Activated T-helper 17 cell treated with anti-CD3 and anti-CD28 coated beads, Interleukin-2, amount 50 U/mL, for 72 hours (primary cell): ENCODE measurements around the gene DHX34. TPM values are rescaled to one million over a fixed set of nuclear protein-coding genes. Genes with fewer than 3 reads are reported as not detected.
"Not testable (repeated sequence)": the region's sequence is repeated elsewhere in the genome, so short reads cannot be mapped to it uniquely, and the experiment has no call there.

Experiments used
- ATAC-seq: fragments of 150-1000 bp; cut with Tn5 transposase; replicated peaks from 2 replicates; pipeline ENCODE4 v1.10.0; 2021; ENCODE audit warnings: mild to moderate bottlenecking, moderate library complexity
- H3K27ac Mint-ChIP-seq: one replicate; pipeline ENCODE4 v1.8.0; 2022; ENCODE audit warnings: mixed read lengths
- H3K27me3 Mint-ChIP-seq: one replicate; pipeline ENCODE4 v1.8.0; 2022; ENCODE audit warnings: mixed read lengths
- H3K36me3 Mint-ChIP-seq: one replicate; pipeline ENCODE4 v1.8.0; 2022; ENCODE audit warnings: low read depth, mild to moderate bottlenecking, mixed read lengths
- H3K4me1 Mint-ChIP-seq: one replicate; pipeline ENCODE4 v1.8.0; 2022; ENCODE audit warnings: mixed read lengths
- H3K4me3 Mint-ChIP-seq: one replicate; pipeline ENCODE4 v1.8.0; 2022; ENCODE audit warnings: mild to moderate bottlenecking, mixed read lengths
- H3K9me3 Mint-ChIP-seq: one replicate; pipeline ENCODE4 v1.8.0; 2022; ENCODE audit warnings: mixed read lengths
- total RNA-seq, 2 donors: library from RNA; stranded (reverse); gene quantifications; one replicate each; pipeline ENCODE4 v1.2.3, GENCODE V29; 2022

The DHX34 gene
- total RNA-seq, 2 donors from 2014 or later, result 16.2 to 19.4 TPM

GRCh38 chr19:47365455-47365854, 16.3 kb downstream of the DHX34 start:
- not testable (repeated sequence) for H3K27me3 Mint-ChIP-seq, H3K27ac Mint-ChIP-seq, H3K4me3 Mint-ChIP-seq, H3K9me3 Mint-ChIP-seq, H3K4me1 Mint-ChIP-seq, ATAC-seq
- peaks cover 88% of the 10 kb centered on the region for H3K36me3 Mint-ChIP-seq

GRCh38 chr19:47370045-47370611, 21.0 kb downstream of the DHX34 start:
- Mint-ChIP-seq H3K4me1 (no peaks in the 10 kb centered on the region), H3K27ac (no peak overlapping the region), H3K4me3 (no peak overlapping the region), H3K36me3 (peaks cover 72% of the 10 kb centered on the region), H3K9me3 (no peaks in the 10 kb centered on the region), H3K27me3 (no peaks in the 10 kb centered on the region)
- ATAC-seq, result no peak

GRCh38 chr19:47371261-47371660, 22.1 kb downstream of the DHX34 start:
- no peaks in the 10 kb centered on the region for H3K9me3 Mint-ChIP-seq
- no peak overlapping the region for H3K27ac Mint-ChIP-seq
- no peaks in the 10 kb centered on the region for H3K27me3 Mint-ChIP-seq
- H3K4me1 Mint-ChIP-seq, result no peaks in the 10 kb centered on the region
- no peak for ATAC-seq
- peaks cover 70% of the 10 kb centered on the region for H3K36me3 Mint-ChIP-seq
- H3K4me3 Mint-ChIP-seq, result no peak overlapping the region

- Mint-ChIP-seq H3K27me3 (no peaks in the 10 kb centered on the region), H3K9me3 (no peaks in the 10 kb centered on the region), H3K4me1 (no peaks in the 10 kb centered on the region), H3K4me3 (no peak overlapping the region), H3K36me3 (peaks cover 64% of the 10 kb centered on the region), H3K27ac (no peak overlapping the region)
- ATAC-seq, result no peak
Observed at GRCh38 chr19:47372603-47373002, 23.5 kb downstream of the DHX34 start.

- H3K4me3 Mint-ChIP-seq, result no peak overlapping the region
- no peak for ATAC-seq
- H3K4me1 Mint-ChIP-seq, result no peaks in the 10 kb centered on the region
Observed at GRCh38 chr19:47373246-47374240, 24.4 kb downstream of the DHX34 start.

GRCh38 chr19:47374876-47375693, 26.0 kb downstream of the DHX34 start:
- Mint-ChIP-seq H3K27me3 (no peaks in the 10 kb centered on the region), H3K27ac (no peak overlapping the region), H3K9me3 (no peaks in the 10 kb centered on the region), H3K4me1 (no peaks in the 10 kb centered on the region), H3K4me3 (no peak overlapping the region), H3K36me3 (peaks cover 61% of the 10 kb centered on the region)
- ATAC-seq, result no peak

More at GRCh38 chr19:47373246-47374240, 24.4 kb downstream of the DHX34 start:
- H3K9me3 Mint-ChIP-seq, result no peaks in the 10 kb centered on the region
- peaks cover 64% of the 10 kb centered on the region for H3K36me3 Mint-ChIP-seq
- no peaks in the 10 kb centered on the region for H3K27me3 Mint-ChIP-seq
- H3K27ac Mint-ChIP-seq, result no peak overlapping the region

- Mint-ChIP-seq H3K36me3 (peaks cover 69% of the 10 kb centered on the region), H3K9me3 (no peaks in the 10 kb centered on the region), H3K27ac (no peak overlapping the region), H3K4me1 (no peaks in the 10 kb centered on the region), H3K27me3 (no peaks in the 10 kb centered on the region), H3K4me3 (no peak overlapping the region)
- no peak for ATAC-seq
Observed at GRCh38 chr19:47375694-47376588, 26.8 kb downstream of the DHX34 start.

GRCh38 chr19:47376589-47377144, 27.6 kb downstream of the DHX34 start:
- Mint-ChIP-seq H3K27me3 (no peaks in the 10 kb centered on the region), H3K4me3 (no peak overlapping the region), H3K9me3 (no peaks in the 10 kb centered on the region), H3K4me1 (peaks cover 5% of the 10 kb centered on the region), H3K27ac (no peak overlapping the region), H3K36me3 (peaks cover 71% of the 10 kb centered on the region)
- ATAC-seq, result no peak

GRCh38 chr19:47377208-47377701, 28.1 kb downstream of the DHX34 start:
- H3K4me1 Mint-ChIP-seq, result peaks cover 6% of the 10 kb centered on the region
- H3K9me3 Mint-ChIP-seq, result no peaks in the 10 kb centered on the region
- H3K4me3 Mint-ChIP-seq, result no peak overlapping the region
- H3K27ac Mint-ChIP-seq, result no peak overlapping the region
- no peak for ATAC-seq
- no peaks in the 10 kb centered on the region for H3K27me3 Mint-ChIP-seq
- peaks cover 67% of the 10 kb centered on the region for H3K36me3 Mint-ChIP-seq

- H3K4me3 Mint-ChIP-seq, result no peak overlapping the region
- H3K9me3 Mint-ChIP-seq, result no peaks in the 10 kb centered on the region
- no peak for ATAC-seq
- H3K27me3 Mint-ChIP-seq, result no peaks in the 10 kb centered on the region
- no peak overlapping the region for H3K27ac Mint-ChIP-seq
- peaks cover 6% of the 10 kb centered on the region for H3K4me1 Mint-ChIP-seq
- H3K36me3 Mint-ChIP-seq, result peaks cover 65% of the 10 kb centered on the region
Observed at GRCh38 chr19:47377801-47378200, 28.7 kb downstream of the DHX34 start.

- H3K27ac Mint-ChIP-seq, result no peak overlapping the region
- H3K4me3 Mint-ChIP-seq, result no peak overlapping the region
- ATAC-seq, result no peak
- no peaks in the 10 kb centered on the region for H3K27me3 Mint-ChIP-seq
- H3K9me3 Mint-ChIP-seq, result no peaks in the 10 kb centered on the region
- H3K36me3 Mint-ChIP-seq, result peaks cover 64% of the 10 kb centered on the region
- H3K4me1 Mint-ChIP-seq, result peaks cover 6% of the 10 kb centered on the region
Observed at GRCh38 chr19:47378246-47378645, 29.1 kb downstream of the DHX34 start.

GRCh38 chr19:47379381-47379938, 30.3 kb downstream of the DHX34 start:
- H3K27me3 Mint-ChIP-seq, result no peaks in the 10 kb centered on the region
- no peak overlapping the region for H3K27ac Mint-ChIP-seq
- peaks cover 6% of the 10 kb centered on the region for H3K4me1 Mint-ChIP-seq
- H3K36me3 Mint-ChIP-seq, result peaks cover 52% of the 10 kb centered on the region
- no peak overlapping the region for H3K4me3 Mint-ChIP-seq
- no peak for ATAC-seq
- H3K9me3 Mint-ChIP-seq, result no peaks in the 10 kb centered on the region

GRCh38 chr19:47380559-47380958, 31.4 kb downstream of the DHX34 start:
- H3K9me3 Mint-ChIP-seq, result no peaks in the 10 kb centered on the region
- peaks cover 6% of the 10 kb centered on the region for H3K4me1 Mint-ChIP-seq
- H3K27me3 Mint-ChIP-seq, result no peaks in the 10 kb centered on the region
- no peak overlapping the region for H3K4me3 Mint-ChIP-seq
- ATAC-seq, result no peak
- no peak overlapping the region for H3K27ac Mint-ChIP-seq
- H3K36me3 Mint-ChIP-seq, result peaks cover 49% of the 10 kb centered on the region
